Common myeloid progenitor, CD34-positive (primary cell): ENCODE measurements around the gene FCF1.

Source experiments
- CTCF ChIA-PET: fragments of 350-600 bp; sonication (Branson Sonifier 250); formaldehyde crosslinking; loops from one replicate; lab custom pipeline; 2021; ENCODE audit warnings: antibody characterized with exemption; lab: Charles Lee
- POLR2A ChIA-PET: fragments of 350-600 bp; sonication (Branson Sonifier 250); formaldehyde crosslinking; loops from one replicate; lab custom pipeline; 2021; ENCODE audit warnings: antibody characterized with exemption; lab: Charles Lee
- DNase-seq, 3 donors: peaks; one replicate each; pipeline versions ENCODE4 v3.0.0 to v3.0.0-alpha.2; 2013
- H3K27ac ChIP-seq, 2 experiments: 1 replicate in 1 of 2; 2 replicates in 1 of 2; pipeline ENCODE4 v1.7.0; 2013; ENCODE audit warnings: inconsistent platforms in 2 of 2, low read length in 2 of 2, mild to moderate bottlenecking in 2 of 2, low read depth in 1 of 2, moderate library complexity in 1 of 2; ENCODE audit not compliant: severe bottlenecking in 2 of 2, insufficient read depth in 1 of 2, poor library complexity in 1 of 2
- H3K27me3 ChIP-seq, 5 experiments: replicated peaks in 2 of 5; 1 replicate in 3 of 5; 2 replicates in 2 of 5; pipeline versions ENCODE4 v1.6.1 to v1.7.0; 2013; ENCODE audit warnings: low read length in 4 of 5, mild to moderate bottlenecking in 2 of 5, moderate library complexity in 2 of 5, inconsistent platforms in 1 of 5; ENCODE audit not compliant: insufficient read depth in 5 of 5, control insufficient read depth in 4 of 5
- H3K36me3 ChIP-seq, 4 experiments: 1 replicate in 2 of 4; 2 replicates in 2 of 4; pipeline versions ENCODE4 v1.6.1 to v1.7.0; 2013; ENCODE audit warnings: low read length in 3 of 4, control low read depth in 1 of 4, mild to moderate bottlenecking in 1 of 4; ENCODE audit not compliant: control insufficient read depth in 4 of 4, insufficient read depth in 4 of 4
- H3K4me1 ChIP-seq, 4 experiments: 1 replicate in 3 of 4; 2 replicates in 1 of 4; pipeline versions ENCODE4 v1.6.1 to v1.7.1; 2013; ENCODE audit warnings: low read length in 3 of 4, mild to moderate bottlenecking in 3 of 4, control low read depth in 1 of 4, inconsistent platforms in 1 of 4, moderate library complexity in 1 of 4; ENCODE audit not compliant: control insufficient read depth in 4 of 4, insufficient read depth in 4 of 4; ENCODE audit errors: control extremely low read depth in 1 of 4
- H3K4me3 ChIP-seq, 7 experiments: 1 replicate in 4 of 7; 2 replicates in 3 of 7; pipeline versions ENCODE4 v1.5.1 to v1.7.0; 2013; ENCODE audit warnings: mild to moderate bottlenecking in 7 of 7, low read length in 6 of 7, moderate library complexity in 6 of 7, inconsistent platforms in 2 of 7, low read depth in 2 of 7, control low read depth in 1 of 7; ENCODE audit not compliant: insufficient read depth in 4 of 7, control insufficient read depth in 1 of 7; ENCODE audit errors: extremely low read depth in 1 of 7
- H3K9me3 ChIP-seq, 5 experiments: 1 replicate in 4 of 5; 2 replicates in 1 of 5; pipeline versions ENCODE4 v1.6.1 to v1.7.1; 2013; ENCODE audit warnings: low read length in 4 of 5, mild to moderate bottlenecking in 2 of 5, inconsistent platforms in 1 of 5, low read depth in 1 of 5, moderate library complexity in 1 of 5; ENCODE audit not compliant: control insufficient read depth in 4 of 5, insufficient read depth in 2 of 5; ENCODE audit errors: control extremely low read depth in 1 of 5
- WGBS: methylation state at CpG from one replicate; pipeline ENCODE4 v1.1.5; 2013; ENCODE audit not compliant: insufficient coverage; 5-methylcytosine and 5-hydroxymethylcytosine counted together

The FCF1 gene

GRCh38 chr14:74697011-74697410 is 15.9 kb upstream of the FCF1 start:
- POLR2A ChIA-PET = no interaction called here

DNA sequence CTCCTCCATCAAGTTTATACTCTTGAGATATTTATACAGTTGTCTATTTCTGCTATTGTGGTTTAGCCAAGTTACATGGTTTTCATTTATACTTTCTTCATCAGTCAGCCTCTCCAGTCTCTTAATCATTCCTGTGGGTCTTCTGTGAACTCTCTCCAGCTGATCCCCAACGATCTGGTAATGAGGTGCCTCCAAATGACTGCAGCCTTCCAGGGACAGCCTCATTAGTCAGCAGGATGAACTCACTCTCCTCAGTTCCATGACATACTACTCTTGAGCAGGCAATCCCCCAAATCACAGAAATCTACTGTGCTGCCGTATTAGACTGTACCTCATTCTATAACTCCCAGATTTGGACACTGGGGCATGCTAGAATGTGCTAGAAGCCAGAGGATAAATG is 15.4 kb upstream of the FCF1 start:
- no peak overlapping the region for H3K27ac ChIP-seq
- H3K4me1 ChIP-seq = peaks cover 0 to 9% (median 6%) of the 10 kb centered on the region in 4 experiments
- WGBS = 94% methylated on average over 2 of the region's 2 CpGs
- no peaks in the 10 kb centered on the region for H3K27me3 ChIP-seq
- CTCF ChIA-PET = interaction anchor here (1.9 to 2.1 kb wide), 2 partner anchors 10 to 13 kb away, joined by 4 to 5 read pairs; no protein-coding TSS in a partner anchor
- no peak for DNase-seq
- peaks cover 0 to 8% (median 4%) of the 10 kb centered on the region in 5 experiments for H3K9me3 ChIP-seq
- peaks cover 4 to 19% (median 7%) of the 10 kb centered on the region in 4 experiments for H3K36me3 ChIP-seq
- H3K4me3 ChIP-seq = no peak overlapping the region
- POLR2A ChIA-PET = no interaction called here

More at GRCh38 chr14:74697011-74697410, 15.9 kb upstream of the FCF1 start:
- Histone ChIP-seq H3K4me1 (peaks cover 0 to 9% (median 6%) of the 10 kb centered on the region in 4 experiments), H3K27ac (no peak overlapping the region), H3K4me3 (no peak overlapping the region), H3K9me3 (peaks cover 0 to 3% (median under 1%) of the 10 kb centered on the region in 5 experiments), H3K36me3 (peaks cover 0 to 20% (median 5%) of the 10 kb centered on the region in 4 experiments), H3K27me3 (no peaks in the 10 kb centered on the region)
- no CpG with 5 or more reads among the region's 1 CpG for WGBS
- CTCF ChIA-PET = interaction anchor here (1.9 to 2.1 kb wide), 2 partner anchors 9 to 12 kb away, joined by 4 to 5 read pairs; no protein-coding TSS in a partner anchor
- no peak for DNase-seq

GRCh38 chr14:74697976-74698375 is 15.0 kb upstream of the FCF1 start:
- Histone ChIP-seq H3K27me3 (no peaks in the 10 kb centered on the region), H3K27ac (no peak overlapping the region), H3K4me3 (no peak overlapping the region), H3K4me1 (peaks cover 0 to 9% (median 6%) of the 10 kb centered on the region in 4 experiments), H3K36me3 (peaks cover 4 to 19% (median 7%) of the 10 kb centered on the region in 4 experiments), H3K9me3 (peaks cover 0 to 10% (median 4%) of the 10 kb centered on the region in 5 experiments)
- no peak for DNase-seq
- ChIA-PET CTCF (interaction anchor here (2.1 kb wide), 1 partner anchor 10 kb away, joined by 4 read pairs; no protein-coding TSS in a partner anchor), POLR2A (no interaction called here)
- WGBS = 100% methylated on average over 1 of the region's 2 CpGs

GRCh38 chr14:74698465-74698864 is 14.5 kb upstream of the FCF1 start:
- Histone ChIP-seq H3K9me3 (peaks cover 0 to 10% (median 6%) of the 10 kb centered on the region in 5 experiments), H3K27ac (no peak overlapping the region), H3K36me3 (peaks cover 4 to 19% (median 7%) of the 10 kb centered on the region in 4 experiments), H3K4me3 (no peak overlapping the region), H3K27me3 (no peaks in the 10 kb centered on the region), H3K4me1 (peaks cover 0 to 9% (median 6%) of the 10 kb centered on the region in 4 experiments)
- ChIA-PET POLR2A (no interaction called here), CTCF (interaction anchor here (2.1 kb wide), 1 partner anchor 11 kb away, joined by 4 read pairs; no protein-coding TSS in a partner anchor)
- no peak for DNase-seq
- 95% methylated on average over 2 of the region's 4 CpGs for WGBS

DNA sequence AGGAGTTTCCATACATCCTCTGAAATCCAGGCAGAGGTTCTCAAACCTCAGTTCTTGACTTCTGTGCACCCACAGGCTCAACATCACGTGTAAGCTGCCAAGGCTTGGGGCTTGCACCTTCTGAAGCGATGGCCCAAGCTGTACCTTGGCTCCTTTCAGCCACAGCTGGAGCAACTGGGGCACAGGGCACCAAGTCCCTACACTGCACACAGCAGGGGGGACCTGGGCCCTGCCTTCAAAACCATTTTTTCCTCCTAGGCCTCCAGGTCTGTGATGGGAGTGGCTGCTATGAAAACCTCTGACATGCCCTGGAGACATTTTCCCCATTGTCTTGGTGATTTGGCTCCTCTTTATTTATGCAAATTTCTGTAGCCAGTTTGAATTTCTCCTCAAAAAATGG is 10.7 kb upstream of the FCF1 start:
- H3K27me3 ChIP-seq = no peaks in the 10 kb centered on the region
- peaks cover 4 to 15% (median 5%) of the 10 kb centered on the region in 4 experiments for H3K36me3 ChIP-seq
- no peak for DNase-seq
- 100% methylated on average over 2 of the region's 2 CpGs for WGBS
- no peak overlapping the region for H3K27ac ChIP-seq
- peaks cover 0 to 14% (median 6%) of the 10 kb centered on the region in 5 experiments for H3K9me3 ChIP-seq
- ChIA-PET CTCF (no interaction called here), POLR2A (no interaction called here)
- H3K4me1 ChIP-seq = no peaks in the 10 kb centered on the region
- H3K4me3 ChIP-seq = no peak overlapping the region

DNA sequence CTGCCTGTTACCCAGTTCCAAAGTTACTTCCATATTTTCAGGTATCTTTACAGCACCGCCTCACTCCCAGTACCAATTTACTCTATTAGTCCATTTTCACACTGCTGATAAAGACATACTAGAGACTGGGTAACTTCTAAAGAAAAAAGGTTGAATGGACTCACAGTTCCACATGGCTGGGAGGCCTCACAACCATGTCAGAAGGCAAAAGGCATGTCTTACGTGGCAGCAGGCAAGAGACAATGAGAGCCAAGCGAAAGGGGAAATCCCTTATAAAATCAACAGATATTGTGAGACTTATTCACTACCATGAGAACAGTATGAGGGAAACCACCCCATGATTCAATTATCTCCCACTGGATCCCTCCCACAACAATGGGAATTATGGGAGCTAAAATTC is 9.9 kb upstream of the FCF1 start:
- Histone ChIP-seq H3K36me3 (peaks cover 2 to 9% (median 4%) of the 10 kb centered on the region in 4 experiments), H3K27ac (no peak overlapping the region), H3K9me3 (peaks cover 0 to 14% (median 6%) of the 10 kb centered on the region in 5 experiments), H3K4me1 (no peaks in the 10 kb centered on the region), H3K27me3 (no peaks in the 10 kb centered on the region), H3K4me3 (no peak overlapping the region)
- DNase-seq = no peak
- ChIA-PET CTCF (interaction anchor here (1.5 to 2.0 kb wide), 2 partner anchors 17 to 94 kb away, joined by 3 to 7 read pairs; no protein-coding TSS in a partner anchor), POLR2A (no interaction called here)
- WGBS = no CpG with 5 or more reads among the region's 3 CpGs

DNA sequence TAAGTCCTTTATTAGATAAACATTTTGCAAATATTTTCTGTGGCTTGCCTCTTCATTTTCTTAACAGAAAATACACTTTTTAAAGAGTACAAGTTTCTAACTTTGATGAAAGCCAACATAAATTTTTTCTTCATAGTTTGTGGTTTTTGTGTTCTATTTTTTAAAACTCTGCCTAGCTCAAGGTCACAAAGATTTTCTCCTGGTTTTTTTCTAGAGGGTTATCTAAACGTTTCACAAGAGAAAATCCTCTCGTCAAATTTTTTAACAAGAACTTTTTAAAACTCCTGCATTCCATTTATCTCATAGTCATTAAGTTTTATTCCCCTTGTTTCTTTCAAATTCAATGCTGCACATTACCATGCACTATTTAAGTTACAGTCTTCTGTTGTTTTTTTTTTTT is 8.3 kb upstream of the FCF1 start:
- Histone ChIP-seq H3K27me3 (no peaks in the 10 kb centered on the region), H3K9me3 (peaks cover 0 to 14% (median 6%) of the 10 kb centered on the region in 5 experiments), H3K36me3 (peaks cover 0 to 4% (median 3%) of the 10 kb centered on the region in 4 experiments), H3K27ac (no peak overlapping the region), H3K4me1 (no peaks in the 10 kb centered on the region), H3K4me3 (no peak overlapping the region)
- WGBS = 94% methylated on average over 2 of the region's 2 CpGs
- ChIA-PET POLR2A (interaction anchor here (0.6 kb wide), 1 partner anchor 16 kb away, joined by 3 read pairs; no protein-coding TSS in a partner anchor), CTCF (interaction anchor here (0.9 to 2.0 kb wide), 2 partner anchors 18 to 89 kb away, joined by 3 to 7 read pairs; no protein-coding TSS in a partner anchor)
- DNase-seq = no peak
